CD4-positive, alpha-beta T cell treated with Interleukin-10 for 1 hour (primary cell): ENCODE measurements around the gene HIVEP2.

Experiments
- DNase-seq: peaks from one replicate; pipeline ENCODE4 v3.0.0-alpha.2; 2020

The HIVEP2 gene

GRCh38 chr6:142887517-142887916, 57.5 kb downstream of the HIVEP2 start:
- DNase-seq, result no peak

- DNase-seq, result peak; percentile 78
Observed at GRCh38 chr6:142886431-142887170, 58.4 kb downstream of the HIVEP2 start.

GRCh38 chr6:142885182-142885867, 59.7 kb downstream of the HIVEP2 start:
- DNase-seq, result peak; percentile 90

GRCh38 chr6:142884214-142885035, 60.6 kb downstream of the HIVEP2 start:
- DNase-seq, result no peak

GRCh38 chr6:142883011-142883410, 62.0 kb downstream of the HIVEP2 start:
- no peak for DNase-seq

GRCh38 chr6:142881761-142882160, 63.2 kb downstream of the HIVEP2 start:
- no peak for DNase-seq

- DNase-seq, result no peak
Observed at GRCh38 chr6:142881290-142881689, 63.7 kb downstream of the HIVEP2 start.

- DNase-seq, result no peak
Observed at GRCh38 chr6:142880201-142880600, 64.8 kb downstream of the HIVEP2 start.

- no peak for DNase-seq
Observed at GRCh38 chr6:142879527-142879926, 65.4 kb downstream of the HIVEP2 start.

GRCh38 chr6:142879076-142879475, 65.9 kb downstream of the HIVEP2 start:
- no peak for DNase-seq

GRCh38 chr6:142878407-142878806, 66.6 kb downstream of the HIVEP2 start:
- no peak for DNase-seq

- DNase-seq, result no peak
Observed at GRCh38 chr6:142874676-142875075, 70.3 kb downstream of the HIVEP2 start.

GRCh38 chr6:142872376-142872775, 72.6 kb downstream of the HIVEP2 start:
- DNase-seq, result no peak

GRCh38 chr6:142871910-142872331, 73.1 kb downstream of the HIVEP2 start:
- DNase-seq, result peak; percentile 80

GRCh38 chr6:142870787-142871415, 74.1 kb downstream of the HIVEP2 start:
- no peak for DNase-seq

GRCh38 chr6:142868917-142869316, 76.1 kb downstream of the HIVEP2 start:
- no peak for DNase-seq

- no peak for DNase-seq
Observed at GRCh38 chr6:142867988-142868812, 76.8 kb downstream of the HIVEP2 start.

GRCh38 chr6:142867355-142867801, 77.6 kb downstream of the HIVEP2 start:
- no peak for DNase-seq

GRCh38 chr6:142863981-142864380, 81.0 kb downstream of the HIVEP2 start:
- DNase-seq, result no peak

- no peak for DNase-seq
Observed at GRCh38 chr6:142861711-142862110, 83.3 kb downstream of the HIVEP2 start.

- peak; percentile 33 for DNase-seq
Observed at GRCh38 chr6:142860498-142860897, 84.5 kb downstream of the HIVEP2 start.
